Measurements from ENCODE around the gene ATP8B1. TPM values are rescaled to one million over a fixed set of nuclear protein-coding genes. Genes with fewer than 3 reads are reported as not detected.

Gene ATP8B1
- total RNA-seq, 1 experiment from 2014 or later = 1.4 TPM

DNA sequence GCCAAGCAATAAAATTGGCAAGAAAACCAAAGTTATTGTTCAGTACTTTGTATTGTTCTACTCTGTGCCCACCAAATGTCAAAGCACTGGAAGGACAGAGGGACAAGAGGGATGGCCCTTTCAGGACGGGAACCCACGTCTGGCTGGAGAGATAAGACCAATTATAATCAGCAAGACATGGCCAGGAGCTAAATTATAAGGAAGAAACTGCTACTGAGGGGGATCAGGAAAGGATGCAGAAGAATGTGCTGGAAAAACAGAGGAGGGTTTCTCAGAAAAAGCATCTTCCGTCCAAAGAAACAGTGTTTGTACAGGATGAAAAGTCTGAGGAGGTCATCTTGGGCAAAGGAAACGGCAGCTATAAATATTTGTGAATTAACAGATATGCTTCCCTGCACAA lies 135.1 kb downstream of the ATP8B1 start:
- Mint-ChIP-seq H3K27ac (ENCODE audit: low read depth, unreplicated experiment) (no peak overlapping the region), H3K27me3 (ENCODE audit: insufficient read depth, unreplicated experiment) (no peaks in the 10 kb centered on the region), H3K4me3 (ENCODE audit: unreplicated experiment) (no peak overlapping the region), H3K9me3 (ENCODE audit: unreplicated experiment) (no peaks in the 10 kb centered on the region), H3K36me3 (ENCODE audit: insufficient read depth, unreplicated experiment) (peaks cover 4% of the 10 kb centered on the region), H3K4me1 (ENCODE audit: insufficient read depth, unreplicated experiment) (no peaks in the 10 kb centered on the region)
- ChIA-PET POLR2A (interaction anchor here (0.9 kb wide), 1 partner anchor 44 kb away, joined by 3 read pairs; no protein-coding TSS in a partner anchor), CTCF (no interaction called here)
- no TSS peak for BruUV-seq (replicated peaks)
- no peak for DNase-seq (ENCODE audit: unreplicated experiment)
- intact Hi-C loops (cut with micrococcal nuclease) = no loop called here
- TF ChIP-seq, protein P1, sequence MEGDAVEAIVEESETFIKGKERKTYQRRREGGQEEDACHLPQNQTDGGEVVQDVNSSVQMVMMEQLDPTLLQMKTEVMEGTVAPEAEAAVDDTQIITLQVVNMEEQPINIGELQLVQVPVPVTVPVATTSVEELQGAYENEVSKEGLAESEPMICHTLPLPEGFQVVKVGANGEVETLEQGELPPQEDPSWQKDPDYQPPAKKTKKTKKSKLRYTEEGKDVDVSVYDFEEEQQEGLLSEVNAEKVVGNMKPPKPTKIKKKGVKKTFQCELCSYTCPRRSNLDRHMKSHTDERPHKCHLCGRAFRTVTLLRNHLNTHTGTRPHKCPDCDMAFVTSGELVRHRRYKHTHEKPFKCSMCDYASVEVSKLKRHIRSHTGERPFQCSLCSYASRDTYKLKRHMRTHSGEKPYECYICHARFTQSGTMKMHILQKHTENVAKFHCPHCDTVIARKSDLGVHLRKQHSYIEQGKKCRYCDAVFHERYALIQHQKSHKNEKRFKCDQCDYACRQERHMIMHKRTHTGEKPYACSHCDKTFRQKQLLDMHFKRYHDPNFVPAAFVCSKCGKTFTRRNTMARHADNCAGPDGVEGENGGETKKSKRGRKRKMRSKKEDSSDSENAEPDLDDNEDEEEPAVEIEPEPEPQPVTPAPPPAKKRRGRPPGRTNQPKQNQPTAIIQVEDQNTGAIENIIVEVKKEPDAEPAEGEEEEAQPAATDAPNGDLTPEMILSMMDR (IDR thresholded peaks at IDR 0.05; ENCODE audit: unreplicated experiment) = no peak

DNA sequence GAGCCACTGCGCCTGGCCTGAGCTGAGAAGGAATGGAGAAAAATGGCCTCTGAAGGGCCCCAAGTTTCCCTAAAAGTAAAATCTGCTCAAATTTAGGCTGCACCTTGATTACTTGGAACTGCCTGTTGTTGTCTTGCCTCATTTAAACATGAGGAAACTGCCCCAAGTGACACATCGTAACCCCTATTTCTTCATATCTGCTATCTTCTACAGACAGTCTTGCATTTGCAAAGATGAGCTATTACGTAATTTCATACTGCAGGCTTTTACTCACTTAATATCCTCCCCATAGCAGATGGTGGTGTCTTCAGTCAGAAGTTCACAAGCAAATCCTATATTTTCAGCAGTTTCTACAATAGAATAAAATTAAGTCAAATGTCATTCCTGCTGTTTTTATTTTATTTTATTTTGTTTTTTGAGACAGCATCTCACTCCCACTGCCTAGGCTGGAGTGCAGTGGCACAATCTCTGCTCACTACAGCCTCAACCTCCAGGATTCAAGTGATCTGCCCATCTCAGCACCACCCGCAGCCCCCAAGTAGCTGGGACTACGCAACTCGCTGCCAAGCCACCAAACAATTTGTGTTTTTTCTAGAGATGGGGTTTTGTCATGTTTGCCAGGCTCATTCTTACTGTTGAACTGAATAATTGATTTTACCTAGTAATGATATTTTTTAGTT lies 136.2 kb downstream of the ATP8B1 start:
- TF ChIP-seq, protein P1 (IDR thresholded peaks at IDR 0.05; ENCODE audit: unreplicated experiment) = no peak
- peaks cover 4% of the 10 kb centered on the region for H3K36me3 Mint-ChIP-seq (ENCODE audit: insufficient read depth, unreplicated experiment)
- BruUV-seq (replicated peaks) = no TSS peak
- H3K4me1 Mint-ChIP-seq (ENCODE audit: insufficient read depth, unreplicated experiment) = no peaks in the 10 kb centered on the region
- ChIA-PET CTCF (interaction anchor here (0.7 kb wide), 1 partner anchor 45 kb away, joined by 3 read pairs; no protein-coding TSS in a partner anchor), POLR2A (interaction anchor here (0.5 to 1.7 kb wide), 7 partner anchors 10 to 445 kb away, joined by 3 to 15 read pairs (median 3); no protein-coding TSS in a partner anchor)
- peak; percentile 69 for DNase-seq (ENCODE audit: unreplicated experiment)
- no peaks in the 10 kb centered on the region for H3K9me3 Mint-ChIP-seq (ENCODE audit: unreplicated experiment)
- no peaks in the 10 kb centered on the region for H3K27me3 Mint-ChIP-seq (ENCODE audit: insufficient read depth, unreplicated experiment)
- intact Hi-C loops (cut with micrococcal nuclease) = no loop called here
- H3K27ac Mint-ChIP-seq (ENCODE audit: low read depth, unreplicated experiment) = peak overlapping the region; percentile 54
- no peak overlapping the region for H3K4me3 Mint-ChIP-seq (ENCODE audit: unreplicated experiment)

DNA sequence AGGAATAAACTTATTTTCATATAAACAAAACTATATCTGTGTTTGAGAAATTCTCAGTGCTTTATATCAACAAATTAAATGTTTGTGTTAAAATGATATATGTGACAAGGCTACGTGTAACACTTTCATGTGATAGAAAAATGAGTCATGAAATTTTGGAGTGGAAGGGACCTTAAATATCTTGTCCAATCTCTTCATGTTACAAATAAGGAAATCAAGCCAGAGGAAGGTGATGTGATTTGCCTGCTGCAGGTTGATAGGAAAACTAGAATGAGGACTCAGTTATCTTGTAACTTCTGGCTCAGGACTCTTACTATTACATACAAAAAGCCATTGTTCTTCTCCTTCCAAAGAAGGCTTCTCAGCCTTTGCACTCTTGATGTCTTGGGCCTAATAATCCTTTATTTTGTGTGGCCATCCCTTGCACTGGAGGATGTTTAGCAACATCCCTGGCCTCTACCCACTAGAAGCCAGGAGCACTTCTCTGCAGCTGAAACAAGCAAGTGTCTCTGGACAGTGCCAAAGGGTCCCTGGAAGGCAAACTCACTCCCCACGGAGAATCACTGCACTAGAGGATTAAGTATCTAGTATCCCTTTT lies 138.4 kb downstream of the ATP8B1 start:
- peaks cover 4% of the 10 kb centered on the region for H3K36me3 Mint-ChIP-seq (ENCODE audit: insufficient read depth, unreplicated experiment)
- peaks cover 5% of the 10 kb centered on the region for H3K4me1 Mint-ChIP-seq (ENCODE audit: insufficient read depth, unreplicated experiment)
- CTCF ChIA-PET = no interaction called here
- H3K27ac Mint-ChIP-seq (ENCODE audit: low read depth, unreplicated experiment) = no peak overlapping the region
- no peaks in the 10 kb centered on the region for H3K27me3 Mint-ChIP-seq (ENCODE audit: insufficient read depth, unreplicated experiment)
- H3K4me3 Mint-ChIP-seq (ENCODE audit: unreplicated experiment) = no peak overlapping the region
- TF ChIP-seq, protein P1 (IDR thresholded peaks at IDR 0.05; ENCODE audit: unreplicated experiment) = no peak
- intact Hi-C loops (cut with micrococcal nuclease) = no loop called here
- no peak for DNase-seq (ENCODE audit: unreplicated experiment)
- H3K9me3 Mint-ChIP-seq (ENCODE audit: unreplicated experiment) = no peaks in the 10 kb centered on the region
- POLR2A ChIA-PET = interaction anchor here (0.7 kb wide), 1 partner anchor 12 kb away, joined by 4 read pairs; no protein-coding TSS in a partner anchor
- BruUV-seq (replicated peaks) = no TSS peak

DNA sequence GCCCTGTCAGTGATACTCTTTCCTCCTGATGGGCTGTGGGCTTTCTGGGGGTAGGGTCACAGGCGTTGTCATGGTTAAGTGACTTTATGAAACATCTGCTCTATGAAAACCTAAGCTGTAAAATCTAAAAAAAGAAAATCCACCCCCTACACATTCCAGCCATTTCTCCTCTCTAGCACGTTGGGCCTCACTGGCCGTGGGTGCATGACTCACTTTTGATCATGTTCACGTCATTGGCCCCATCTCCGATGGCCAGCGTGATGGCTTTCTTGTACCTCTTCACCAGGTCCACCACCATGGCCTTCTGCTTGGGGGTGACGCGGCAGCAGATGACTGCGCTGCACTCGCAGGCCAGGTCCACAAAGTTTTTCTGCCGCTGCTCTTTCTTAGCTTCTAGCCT lies 142.2 kb downstream of the ATP8B1 start:
- BruUV-seq (replicated peaks) = no TSS peak
- TF ChIP-seq, protein P1 (IDR thresholded peaks at IDR 0.05; ENCODE audit: unreplicated experiment) = no peak
- no peaks in the 10 kb centered on the region for H3K36me3 Mint-ChIP-seq (ENCODE audit: insufficient read depth, unreplicated experiment)
- no peak overlapping the region for H3K27ac Mint-ChIP-seq (ENCODE audit: low read depth, unreplicated experiment)
- intact Hi-C loops (cut with micrococcal nuclease) = no loop called here
- H3K27me3 Mint-ChIP-seq (ENCODE audit: insufficient read depth, unreplicated experiment) = no peaks in the 10 kb centered on the region
- ChIA-PET CTCF (no interaction called here), POLR2A (no interaction called here)
- no peaks in the 10 kb centered on the region for H3K9me3 Mint-ChIP-seq (ENCODE audit: unreplicated experiment)
- peaks cover 5% of the 10 kb centered on the region for H3K4me1 Mint-ChIP-seq (ENCODE audit: insufficient read depth, unreplicated experiment)
- H3K4me3 Mint-ChIP-seq (ENCODE audit: unreplicated experiment) = no peak overlapping the region
- peak; percentile 17 for DNase-seq (ENCODE audit: unreplicated experiment)
